Epithelial cell of proximal tubule (primary cell): ENCODE results near the gene ARMC9. TPM values are rescaled to one million over a fixed set of nuclear protein-coding genes. Genes with fewer than 3 reads are reported as not detected.

Experiments used
- DNase-seq: peaks from one replicate; pipeline ENCODE4 v3.0.0-alpha.2; 2011; ENCODE audit warnings: low read depth
- H3K4me3 ChIP-seq: 2 replicates; pipeline ENCODE4 v1.5.1; 2011; ENCODE audit warnings: low read depth, mild to moderate bottlenecking, low read length
- CTCF ChIP-seq: conservative IDR thresholded peaks from 2 replicates; pipeline ENCODE4 v1.5.1; 2012; ENCODE audit warnings: low read depth, mild to moderate bottlenecking, low read length
- total RNA-seq: library from RNA; depleted of rRNA; stranded (reverse); fragments of >200 nt; gene quantifications from 2 replicates; pipeline ENCODE4 v1.2.3, GENCODE V29; 2015

The ARMC9 gene
- total RNA-seq, 1 donor from 2014 or later = 12.6 TPM

GRCh38 chr2:231203087-231203486, 4.7 kb downstream of the ARMC9 start:
- DNase-seq = no peak
- no peak overlapping the region for H3K4me3 ChIP-seq
- TF ChIP-seq CTCF = no peak

GRCh38 chr2:231204146-231204545, 5.7 kb downstream of the ARMC9 start:
- no peak for DNase-seq
- no peak for TF ChIP-seq CTCF
- H3K4me3 ChIP-seq = no peak overlapping the region

GRCh38 chr2:231204581-231204980, 6.2 kb downstream of the ARMC9 start:
- no peak for TF ChIP-seq CTCF

GRCh38 chr2:231207734-231208133, 9.3 kb downstream of the ARMC9 start:
- TF ChIP-seq CTCF = no peak
- no peak overlapping the region for H3K4me3 ChIP-seq
- DNase-seq = no peak

More at GRCh38 chr2:231204581-231204980, 6.2 kb downstream of the ARMC9 start:
- no peak overlapping the region for H3K4me3 ChIP-seq
- DNase-seq = no peak

GRCh38 chr2:231210782-231211181, 12.4 kb downstream of the ARMC9 start:
- no peak for DNase-seq
- no peak overlapping the region for H3K4me3 ChIP-seq
- no peak for TF ChIP-seq CTCF

GRCh38 chr2:231211486-231211885, 13.1 kb downstream of the ARMC9 start:
- no peak for TF ChIP-seq CTCF
- no peak for DNase-seq
- H3K4me3 ChIP-seq = no peak overlapping the region

- H3K4me3 ChIP-seq = no peak overlapping the region
- TF ChIP-seq CTCF = no peak
- DNase-seq = no peak
These were observed 14.0 kb downstream of the ARMC9 start for GRCh38 chr2:231212329-231212845.
